GM12891 (cell line): ENCODE results near the gene HES5.

Experiments
- DNase-seq: peaks from one replicate; pipeline ENCODE4 v3.0.0; 2011; ENCODE audit warnings: low spot score; ENCODE audit not compliant: insufficient read length
- FAIRE-seq: peaks from 2 replicates; lab custom pipeline; 2011; peaks lifted over from hg19 to GRCh38; lab: Jason Lieb, UNC
- PAX5 ChIP-seq: IDR thresholded peaks from 2 replicates; pipeline ENCODE4 v1.6.1; 2011; ENCODE audit warnings: low read length, moderate library complexity, mild to moderate bottlenecking; ENCODE audit not compliant: insufficient read depth, severe bottlenecking
- POLR2A ChIP-seq: IDR thresholded peaks from 2 replicates; pipeline ENCODE4 v1.6.1; 2011; ENCODE audit warnings: low read depth, low read length, control low read depth
- POLR2AphosphoS5 ChIP-seq: IDR thresholded peaks from 2 replicates; pipeline ENCODE4 v1.6.1; 2011; ENCODE audit warnings: low read depth, low read length, control low read depth
- POU2F2 ChIP-seq: IDR thresholded peaks from 2 replicates; pipeline ENCODE4 v1.6.1; 2011; ENCODE audit warnings: low read depth, mild to moderate bottlenecking, control low read depth, low read length, moderate library complexity
- SPI1 ChIP-seq: IDR thresholded peaks from 2 replicates; pipeline ENCODE4 v1.6.1; 2011; ENCODE audit warnings: low read depth, low read length, control low read depth
- TAF1 ChIP-seq: IDR thresholded peaks from 2 replicates; pipeline ENCODE4 v1.6.1; 2011; ENCODE audit warnings: low read depth, low read length, control low read depth

The HES5 gene

GRCh38 chr1:2567083-2567679 is 37.1 kb upstream of the HES5 start:
- no peak for DNase-seq
- FAIRE-seq = no peak
- no peak for TF ChIP-seq TAF1
- TF ChIP-seq POU2F2 = no peak
- TF ChIP-seq POLR2A = no peak
- TF ChIP-seq SPI1 = no peak
- no peak for TF ChIP-seq POLR2AphosphoS5
- no peak for TF ChIP-seq PAX5

GRCh38 chr1:2566101-2567045 is 36.3 kb upstream of the HES5 start:
- DNase-seq = no peak
- no peak for FAIRE-seq
- TF ChIP-seq PAX5 (no peak), TAF1 (no peak), POU2F2 (no peak), POLR2A (no peak), POLR2AphosphoS5 (no peak), SPI1 (no peak)

GRCh38 chr1:2564815-2565374 is 34.8 kb upstream of the HES5 start:
- FAIRE-seq = no peak
- TF ChIP-seq POLR2AphosphoS5 (no peak), POU2F2 (no peak), SPI1 (no peak), PAX5 (no peak), TAF1 (no peak), POLR2A (no peak)

GRCh38 chr1:2564006-2564814 is 34.1 kb upstream of the HES5 start:
- DNase-seq (no peak), FAIRE-seq (no peak)
- no peak for TF ChIP-seq TAF1
- TF ChIP-seq POLR2AphosphoS5 = no peak
- no peak for TF ChIP-seq POU2F2
- TF ChIP-seq POLR2A = no peak
- no peak for TF ChIP-seq PAX5
- TF ChIP-seq SPI1 = no peak

More at GRCh38 chr1:2564815-2565374, 34.8 kb upstream of the HES5 start:
- DNase-seq = no peak

- no peak for DNase-seq
- TF ChIP-seq TAF1 (no peak), POU2F2 (no peak), POLR2AphosphoS5 (no peak), SPI1 (no peak), PAX5 (no peak)
- FAIRE-seq = no peak
Measured at GRCh38 chr1:2563205-2563604, 33.1 kb upstream of the HES5 start.

GRCh38 chr1:2561898-2562895 is 32.1 kb upstream of the HES5 start:
- DNase-seq (no peak), FAIRE-seq (no peak)
- TF ChIP-seq POU2F2 (no peak), PAX5 (no peak), POLR2A (peak; percentile 37; the same call in 1 of the 2 replicates), POLR2AphosphoS5 (no peak), TAF1 (no peak)

GRCh38 chr1:2561446-2561845 is 31.4 kb upstream of the HES5 start:
- TF ChIP-seq PAX5 (no peak), SPI1 (no peak), POU2F2 (no peak), POLR2AphosphoS5 (no peak), TAF1 (no peak), POLR2A (no peak)
- DNase-seq = no peak
- no peak for FAIRE-seq

GRCh38 chr1:2560299-2561073 is 30.4 kb upstream of the HES5 start:
- TF ChIP-seq SPI1 (no peak), POLR2A (no peak), POU2F2 (no peak), POLR2AphosphoS5 (no peak), TAF1 (no peak), PAX5 (no peak)
- FAIRE-seq = no peak

GRCh38 chr1:2559509-2560298 is 29.6 kb upstream of the HES5 start:
- DNase-seq = no peak
- no peak for TF ChIP-seq TAF1
- TF ChIP-seq POU2F2 = no peak
- TF ChIP-seq POLR2A = no peak
- TF ChIP-seq PAX5 = no peak
- no peak for TF ChIP-seq SPI1
- no peak for TF ChIP-seq POLR2AphosphoS5
- FAIRE-seq = no peak

More at GRCh38 chr1:2560299-2561073, 30.4 kb upstream of the HES5 start:
- no peak for DNase-seq
